GM13977 (cell line): ENCODE measurements around the gene POFUT2.

Source experiments
- DNase-seq: peaks from one replicate; pipeline ENCODE4 v3.0.0; 2012; ENCODE audit warnings: low spot score
- CTCF ChIP-seq: IDR thresholded peaks from 2 replicates; pipeline ENCODE4 v1.5.1; 2012; ENCODE audit warnings: mild to moderate bottlenecking, control low read depth; ENCODE audit not compliant: insufficient read depth; ENCODE audit errors: extremely low read depth, missing control alignments
- in situ Hi-C: fragments of 300-500 bp; cut with MboI; formaldehyde crosslinking; loops from one replicate; pipeline ENCODE4 v1.12.0; 2022; ENCODE audit warnings: low sequenced_read_pairs, low pct_unique_long_range_greater_than_20kb, mixed read lengths, inconsistent platforms; ENCODE audit not compliant: unreplicated experiment

POFUT2 gene

DNA sequence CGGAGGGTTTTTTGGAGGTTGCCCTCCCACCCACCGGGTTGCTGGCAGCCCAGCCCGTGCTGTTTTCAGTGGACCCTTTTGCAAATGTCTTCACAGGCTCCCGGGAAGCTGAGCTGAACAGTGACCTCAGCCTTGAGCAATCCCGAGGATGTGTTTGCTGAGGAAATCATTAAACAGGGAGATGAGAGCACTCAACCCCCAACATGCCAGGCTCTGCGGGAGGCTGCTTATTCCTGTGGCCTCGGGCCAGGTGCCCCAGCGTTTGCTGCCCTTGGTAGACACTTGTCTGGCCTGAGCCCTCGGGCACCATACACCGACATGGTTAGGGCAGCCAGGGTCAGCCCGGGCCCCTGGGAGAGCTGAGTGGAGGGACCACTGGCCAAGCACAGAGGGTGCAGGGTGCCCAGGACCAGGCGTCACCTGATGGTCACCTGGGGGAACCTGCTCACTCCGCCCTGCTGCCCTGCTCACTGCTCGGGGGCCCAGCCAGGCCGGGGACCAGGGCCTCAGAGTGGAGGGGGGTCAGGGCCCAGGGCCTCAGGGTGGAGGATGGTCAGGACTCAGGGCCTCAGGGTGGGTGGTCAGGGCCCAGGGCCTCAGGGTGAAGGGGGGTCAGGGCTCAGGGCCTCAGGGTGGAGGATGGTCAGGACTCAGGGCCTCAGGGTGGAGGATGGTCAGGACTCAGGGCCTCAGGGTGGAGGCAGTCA is 42.5 kb upstream of the POFUT2 start:
- no peak for DNase-seq
- no peak for TF ChIP-seq CTCF
- in situ Hi-C loops: no loop called here

DNA sequence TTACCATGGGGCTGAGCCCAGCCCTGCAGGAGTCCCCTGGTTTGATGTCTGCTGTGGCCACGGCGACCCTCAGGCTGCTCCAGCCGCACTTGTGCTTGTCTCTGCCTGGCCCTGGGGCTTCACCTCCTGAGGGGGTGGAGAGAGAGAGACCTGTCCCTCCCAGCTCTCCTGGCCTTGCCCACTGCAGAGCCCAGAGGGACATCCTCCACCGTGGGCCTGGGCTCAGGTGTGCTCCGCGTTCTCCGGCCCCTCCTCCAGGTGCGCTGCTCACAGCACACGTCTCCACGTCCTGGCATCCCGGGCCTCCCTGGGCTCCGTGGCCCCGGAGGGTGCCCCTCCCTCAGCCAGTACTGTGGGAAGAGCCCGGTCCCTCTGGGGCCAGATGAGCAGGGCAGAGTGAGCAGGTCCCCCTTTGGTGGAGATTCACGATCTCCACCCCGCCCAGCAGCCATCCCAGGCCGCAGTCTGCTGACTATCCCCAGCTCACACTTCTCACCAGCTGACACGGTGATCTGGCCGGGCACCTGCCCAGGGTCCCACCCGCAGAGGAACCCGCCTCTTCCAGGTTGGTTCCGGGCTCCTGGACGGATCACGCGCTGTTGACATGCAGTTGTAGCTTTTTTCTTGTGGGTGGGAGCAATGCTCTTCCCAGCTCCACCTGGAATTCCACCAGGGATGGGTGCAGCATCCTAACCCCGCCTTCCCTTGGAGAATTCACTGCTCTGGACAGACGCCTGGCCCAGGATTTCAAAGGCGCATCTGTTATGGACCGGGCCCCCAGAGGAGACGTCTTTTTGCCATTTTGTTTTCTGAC is 41.8 kb upstream of the POFUT2 start:
- in situ Hi-C loops: no loop called here
- TF ChIP-seq CTCF: no peak
- DNase-seq: no peak

DNA sequence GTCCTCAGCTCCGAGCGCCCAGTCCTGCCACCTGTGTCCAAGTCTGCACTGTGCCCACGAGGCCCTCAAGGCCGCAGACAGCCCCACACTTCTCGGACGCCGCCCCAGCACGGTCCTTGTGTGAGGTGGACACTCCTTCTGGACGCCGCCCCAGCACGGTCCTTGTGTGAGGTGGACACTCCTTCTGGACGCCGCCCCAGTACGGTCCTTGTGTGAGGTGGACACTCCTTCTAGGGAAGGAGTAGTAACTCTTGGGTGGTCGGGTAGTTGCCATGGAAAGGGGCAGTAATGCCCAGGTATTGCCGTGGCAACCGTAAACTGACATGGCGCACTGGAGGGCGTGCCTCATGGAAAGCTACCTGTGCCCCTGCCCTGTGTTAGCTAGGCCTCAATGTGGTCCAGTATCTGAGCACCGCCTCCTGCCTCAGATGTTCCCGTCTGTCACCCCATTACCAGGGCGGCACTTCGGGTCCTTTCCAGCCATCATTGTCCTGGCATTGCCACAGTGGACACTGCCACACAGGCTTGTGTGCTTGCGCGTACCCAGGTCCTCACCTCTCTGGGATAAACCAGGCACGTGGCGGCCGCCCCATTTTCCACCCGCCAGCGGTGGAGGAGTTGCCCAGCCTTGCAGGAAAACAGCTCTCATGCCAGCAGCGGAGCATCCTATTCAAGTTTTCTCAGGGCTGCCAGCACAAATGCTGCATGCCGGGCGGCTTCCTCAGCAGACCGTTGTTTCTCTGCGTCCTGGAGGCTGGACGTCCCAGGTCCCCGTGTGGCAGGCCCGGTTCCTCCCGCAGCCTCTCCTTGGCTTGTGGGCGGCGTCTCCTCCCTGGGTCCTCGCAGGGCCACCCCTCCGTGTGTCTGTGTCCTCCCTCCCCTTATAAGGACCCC is 40.8 kb upstream of the POFUT2 start:
- TF ChIP-seq CTCF: no peak
- no peak for DNase-seq
- in situ Hi-C loops: no loop called here

DNA sequence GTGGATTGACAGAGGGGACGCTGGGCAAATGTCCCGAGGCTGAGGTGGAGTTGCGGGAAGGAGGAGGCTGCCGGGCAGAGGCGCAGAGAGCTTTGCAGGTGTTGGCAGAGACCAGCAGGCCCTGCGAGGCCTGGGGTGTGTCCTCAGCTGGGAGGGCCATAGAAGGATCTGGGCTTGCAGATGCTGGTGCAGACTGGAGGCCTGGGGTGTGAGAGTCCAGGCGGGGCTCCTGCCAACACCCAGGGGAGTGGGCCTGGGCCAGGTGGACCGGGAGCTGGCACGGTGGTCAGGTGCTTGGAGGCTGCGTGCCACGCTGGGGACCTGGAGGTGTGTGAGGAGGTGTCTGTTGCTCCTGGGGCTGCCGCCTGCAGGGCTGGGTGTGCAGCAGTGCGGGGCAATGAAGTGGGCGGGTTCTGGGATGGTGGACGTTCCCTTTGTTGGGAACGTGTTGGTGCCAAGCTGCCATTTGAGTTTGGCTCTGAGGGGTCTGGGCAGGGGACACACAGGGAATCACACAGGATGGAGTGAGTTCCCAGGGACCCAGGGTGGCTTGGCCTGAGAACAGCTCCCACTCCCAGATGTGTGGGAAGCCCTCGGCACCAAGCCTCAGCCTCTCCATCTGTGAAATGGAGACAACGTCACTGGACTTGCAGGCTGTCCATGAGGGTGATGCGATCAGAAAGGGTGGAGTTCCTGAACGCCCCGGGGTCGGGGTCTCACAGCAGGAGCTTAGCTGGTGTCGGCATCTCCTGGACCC is 39.9 kb upstream of the POFUT2 start:
- no peak for TF ChIP-seq CTCF

GRCh38 chr21:45326891-45327440 is 39.3 kb upstream of the POFUT2 start:
- no peak for DNase-seq
- no peak for TF ChIP-seq CTCF
- in situ Hi-C loops: no loop called here

More for the DNA sequence above, 39.9 kb upstream of the POFUT2 start:
- in situ Hi-C loops: no loop called here
- DNase-seq: no peak
